RWPE1 (cell line): ENCODE data around the gene SH3D19.
"Not testable (repeated sequence)": the region's sequence is repeated elsewhere in the genome, so short reads cannot be mapped to it uniquely, and the experiment has no call there.

Experiments
- CTCF ChIA-PET: fragments of 350-600 bp; sonication (Branson Sonifier 250); formaldehyde crosslinking; extraction: SDS; loops from one replicate; lab custom pipeline; 2021; lab: Yijun Ruan, JAX
- POLR2A ChIA-PET: fragments of 400-600 bp; formaldehyde crosslinking; extraction: SDS; loops from one replicate; lab custom pipeline; 2020; ENCODE audit warnings: antibody characterized with exemption; ENCODE audit not compliant: low non-redundant PET; lab: Yijun Ruan, JAX
- DNase-seq: peaks from one replicate; pipeline ENCODE4 v3.0.0; 2012; ENCODE audit warnings: low spot score
- H3K27ac ChIP-seq: fragments of 450-650 bp; 2 replicates; pipeline ENCODE4 v1.5.1; 2017
- TF ChIP-seq, protein P1 (sequence below): fragments of 450-650 bp; conservative IDR thresholded peaks from 2 replicates; pipeline ENCODE4 v1.5.1; 2017; ENCODE audit warnings: low read depth, mild to moderate bottlenecking

The SH3D19 gene

DNA sequence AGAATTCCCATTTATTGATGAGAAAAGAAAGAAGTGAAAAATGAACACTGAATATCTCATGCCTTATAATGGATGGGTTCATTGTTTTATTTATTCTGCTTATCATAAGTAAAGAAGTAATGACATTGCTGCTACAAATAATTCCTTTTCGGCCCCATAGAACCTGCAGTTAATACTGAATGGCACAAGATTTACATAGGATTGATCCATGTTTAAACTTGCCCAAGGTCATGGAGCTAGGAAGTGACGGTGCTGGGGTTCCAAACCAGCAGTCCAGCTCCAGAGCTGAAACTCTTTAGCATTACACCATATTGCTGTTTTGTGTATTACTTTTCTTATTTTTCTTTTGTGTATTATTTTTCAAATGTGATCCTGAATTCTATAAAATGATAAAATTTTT, 78.7 kb downstream of the SH3D19 start:
- H3K27ac ChIP-seq = no peak overlapping the region
- TF ChIP-seq, protein P1, sequence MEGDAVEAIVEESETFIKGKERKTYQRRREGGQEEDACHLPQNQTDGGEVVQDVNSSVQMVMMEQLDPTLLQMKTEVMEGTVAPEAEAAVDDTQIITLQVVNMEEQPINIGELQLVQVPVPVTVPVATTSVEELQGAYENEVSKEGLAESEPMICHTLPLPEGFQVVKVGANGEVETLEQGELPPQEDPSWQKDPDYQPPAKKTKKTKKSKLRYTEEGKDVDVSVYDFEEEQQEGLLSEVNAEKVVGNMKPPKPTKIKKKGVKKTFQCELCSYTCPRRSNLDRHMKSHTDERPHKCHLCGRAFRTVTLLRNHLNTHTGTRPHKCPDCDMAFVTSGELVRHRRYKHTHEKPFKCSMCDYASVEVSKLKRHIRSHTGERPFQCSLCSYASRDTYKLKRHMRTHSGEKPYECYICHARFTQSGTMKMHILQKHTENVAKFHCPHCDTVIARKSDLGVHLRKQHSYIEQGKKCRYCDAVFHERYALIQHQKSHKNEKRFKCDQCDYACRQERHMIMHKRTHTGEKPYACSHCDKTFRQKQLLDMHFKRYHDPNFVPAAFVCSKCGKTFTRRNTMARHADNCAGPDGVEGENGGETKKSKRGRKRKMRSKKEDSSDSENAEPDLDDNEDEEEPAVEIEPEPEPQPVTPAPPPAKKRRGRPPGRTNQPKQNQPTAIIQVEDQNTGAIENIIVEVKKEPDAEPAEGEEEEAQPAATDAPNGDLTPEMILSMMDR = no peak
- DNase-seq = no peak
- ChIA-PET POLR2A (no interaction called here), CTCF (no interaction called here)

DNA sequence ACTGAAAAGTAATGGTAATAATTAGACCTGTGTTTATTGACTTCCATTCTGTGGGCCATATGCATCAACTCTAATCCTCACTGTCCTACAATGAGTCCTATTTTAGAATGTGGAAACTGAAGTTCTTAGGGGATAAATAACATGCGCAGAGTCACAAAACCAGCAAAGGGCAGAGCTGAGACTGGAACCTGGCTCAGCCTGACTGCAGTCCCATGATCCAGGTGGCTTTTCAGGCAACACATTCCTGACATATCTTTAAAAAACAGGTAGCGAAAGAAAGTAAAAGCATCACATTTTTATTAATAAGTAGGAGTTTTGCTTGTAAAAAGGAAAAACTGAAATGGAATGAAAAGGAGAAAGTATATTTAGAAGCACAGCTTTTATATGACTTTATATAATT, 83.1 kb downstream of the SH3D19 start:
- H3K27ac ChIP-seq = no peak overlapping the region
- ChIA-PET CTCF (no interaction called here), POLR2A (no interaction called here)
- TF ChIP-seq, protein P1 = no peak
- no peak for DNase-seq

DNA sequence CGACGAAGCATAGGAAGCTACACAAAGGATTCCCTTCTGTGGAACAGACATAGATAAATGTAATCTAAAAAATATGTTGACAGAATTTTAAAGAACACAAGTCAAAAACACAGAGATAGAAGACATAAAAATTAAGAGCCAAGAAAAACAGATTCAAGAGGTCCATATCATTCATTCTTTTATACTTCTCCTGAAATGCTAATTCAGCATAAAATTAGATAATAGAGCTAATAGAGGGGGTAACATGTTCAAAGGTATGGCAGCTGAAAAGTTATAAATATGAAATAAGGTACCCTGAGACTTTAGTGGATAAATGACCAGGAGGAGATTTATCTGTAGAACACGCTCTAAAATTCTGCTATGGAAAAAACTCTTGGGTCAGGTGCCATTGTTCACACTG, 85.8 kb downstream of the SH3D19 start:
- H3K27ac ChIP-seq = no peak overlapping the region
- DNase-seq = no peak
- ChIA-PET CTCF (no interaction called here), POLR2A (no interaction called here)
- TF ChIP-seq, protein P1 = no peak

DNA sequence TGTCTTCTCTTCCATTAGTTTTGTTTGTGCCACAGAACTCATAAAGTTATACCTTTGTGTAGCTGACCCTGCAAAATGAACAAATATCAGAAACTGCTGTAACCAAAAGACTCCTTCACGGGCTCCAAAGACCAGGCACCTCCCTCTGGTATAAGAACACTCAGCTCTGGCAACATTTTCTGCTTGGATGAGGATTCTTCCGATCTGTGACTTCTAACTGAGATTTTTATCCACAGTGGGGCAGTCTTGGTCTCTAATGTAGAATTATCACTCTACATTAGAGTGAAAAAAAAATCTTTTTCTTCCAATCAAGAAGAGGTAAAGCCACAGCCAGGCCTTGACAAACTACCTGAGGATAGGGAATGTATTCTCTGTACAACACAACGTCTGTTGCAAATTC, 86.9 kb downstream of the SH3D19 start:
- CTCF ChIA-PET = interaction anchor here (0.7 kb wide), 1 partner anchor 42 kb away, joined by 5 read pairs; no protein-coding TSS in a partner anchor
- H3K27ac ChIP-seq = no peak overlapping the region
- POLR2A ChIA-PET = no interaction called here
- TF ChIP-seq, protein P1 = no peak
- no peak for DNase-seq

DNA sequence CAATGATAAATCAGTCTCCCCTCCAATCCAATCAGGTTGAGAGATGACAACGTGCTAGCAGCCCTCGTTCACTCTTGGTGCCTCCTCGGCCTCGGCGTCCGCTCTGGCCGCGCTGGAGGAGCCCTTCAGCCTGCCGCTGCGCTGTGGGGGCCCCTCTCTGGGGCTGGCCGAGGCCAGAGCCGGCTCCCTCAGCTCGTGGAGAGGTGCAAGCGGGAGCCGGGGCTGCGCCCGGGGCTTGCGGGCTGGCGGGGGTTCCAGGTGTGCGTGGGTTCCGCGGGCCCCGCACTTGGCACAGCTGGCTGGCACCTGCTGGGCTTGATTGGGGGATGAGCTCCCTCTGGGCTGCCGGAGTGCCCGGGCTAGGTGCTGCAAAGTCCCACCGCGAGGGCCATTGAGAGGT, 89.4 kb downstream of the SH3D19 start:
- TF ChIP-seq, protein P1 = no peak
- H3K27ac ChIP-seq = no peak overlapping the region
- ChIA-PET CTCF (no interaction called here), POLR2A (no interaction called here)
- DNase-seq = no peak

DNA sequence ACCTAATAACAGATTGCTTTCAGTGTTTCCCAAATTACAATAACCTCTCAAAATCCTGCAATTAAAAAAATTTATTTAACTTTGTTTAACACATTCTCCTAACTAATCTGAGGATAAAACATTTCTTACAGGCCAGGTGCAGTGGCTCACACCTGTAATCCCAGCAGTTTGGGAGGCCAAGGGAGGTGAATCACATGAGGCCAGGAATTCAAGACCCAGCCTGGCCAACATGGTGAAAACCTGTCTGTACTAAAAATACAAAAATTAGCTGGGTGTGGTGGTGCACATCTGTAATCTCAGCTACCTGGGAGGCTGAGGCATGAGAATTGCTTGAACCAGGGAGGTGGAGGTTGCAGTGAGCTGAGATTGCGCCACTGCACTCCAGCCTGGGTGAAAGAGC, 90.0 kb downstream of the SH3D19 start:
- DNase-seq, POLR2A ChIA-PET, CTCF ChIA-PET, H3K27ac ChIP-seq: not testable (repeated sequence)

DNA sequence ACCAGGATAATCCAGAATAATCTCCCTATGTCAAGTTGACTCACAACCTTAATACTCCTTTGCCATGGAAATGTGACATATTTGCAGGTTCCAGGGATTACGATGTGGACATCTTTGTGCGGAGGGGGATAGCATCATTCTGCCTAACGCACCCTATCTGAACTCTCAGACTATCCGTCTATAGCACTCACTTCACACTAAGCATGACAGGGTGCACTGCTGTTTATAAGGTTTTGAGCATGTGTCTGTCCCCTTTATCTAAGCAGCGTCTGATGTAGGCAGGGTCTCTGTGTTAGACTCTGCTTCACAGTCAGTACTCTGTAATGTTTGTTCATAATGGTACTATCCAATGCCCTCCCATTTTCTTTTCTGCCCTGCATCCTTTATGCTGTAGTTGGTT, 91.8 kb downstream of the SH3D19 start:
- no peak overlapping the region for H3K27ac ChIP-seq
- TF ChIP-seq, protein P1 = no peak
- ChIA-PET CTCF (no interaction called here), POLR2A (no interaction called here)
- no peak for DNase-seq
